Keratinocyte (primary cell): ENCODE measurements around the gene NRBF2.

ENCODE experiments used
- EZH2 ChIP-seq: IDR thresholded peaks from one replicate; pipeline ENCODE4 v1.6.1; 2012; ENCODE audit warnings: inconsistent platforms, mild to moderate bottlenecking, low read length, moderate library complexity
- TF ChIP-seq, protein P1 (sequence below), 3 experiments: IDR thresholded peaks in 1 of 3; conservative IDR thresholded peaks in 1 of 3; optimal IDR thresholded peaks in 1 of 3; 2 replicates in 2 of 3; 3 replicates in 1 of 3; pipeline versions ENCODE3 to v1.5.1; 2011; ENCODE audit warnings: low read length in 3 of 3, mild to moderate bottlenecking in 3 of 3, moderate library complexity in 2 of 3, control low read depth in 1 of 3, inconsistent platforms in 1 of 3; ENCODE audit not compliant: insufficient read depth in 2 of 3; ENCODE audit errors: extremely low read depth in 1 of 3

DNA sequence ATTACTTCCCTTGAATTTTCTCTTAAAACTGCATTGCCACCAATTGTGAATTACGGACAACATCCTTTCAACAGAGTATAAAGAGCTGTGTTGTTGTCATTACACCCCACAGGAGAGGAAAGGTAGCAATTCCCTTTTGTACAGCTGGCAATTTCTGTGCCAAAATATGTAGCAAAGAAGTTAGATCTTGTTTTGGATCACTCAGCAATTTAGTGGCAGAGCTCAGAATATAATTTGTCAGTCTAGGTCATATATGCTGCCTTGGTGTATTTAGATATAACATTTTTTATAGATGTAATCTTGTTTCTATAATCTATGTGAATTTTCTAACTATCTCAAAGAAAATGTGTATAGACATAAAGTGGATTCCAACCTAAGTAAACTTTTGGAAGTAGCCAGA lies 38.8 kb downstream of the NRBF2 start:
- TF ChIP-seq, protein P1, sequence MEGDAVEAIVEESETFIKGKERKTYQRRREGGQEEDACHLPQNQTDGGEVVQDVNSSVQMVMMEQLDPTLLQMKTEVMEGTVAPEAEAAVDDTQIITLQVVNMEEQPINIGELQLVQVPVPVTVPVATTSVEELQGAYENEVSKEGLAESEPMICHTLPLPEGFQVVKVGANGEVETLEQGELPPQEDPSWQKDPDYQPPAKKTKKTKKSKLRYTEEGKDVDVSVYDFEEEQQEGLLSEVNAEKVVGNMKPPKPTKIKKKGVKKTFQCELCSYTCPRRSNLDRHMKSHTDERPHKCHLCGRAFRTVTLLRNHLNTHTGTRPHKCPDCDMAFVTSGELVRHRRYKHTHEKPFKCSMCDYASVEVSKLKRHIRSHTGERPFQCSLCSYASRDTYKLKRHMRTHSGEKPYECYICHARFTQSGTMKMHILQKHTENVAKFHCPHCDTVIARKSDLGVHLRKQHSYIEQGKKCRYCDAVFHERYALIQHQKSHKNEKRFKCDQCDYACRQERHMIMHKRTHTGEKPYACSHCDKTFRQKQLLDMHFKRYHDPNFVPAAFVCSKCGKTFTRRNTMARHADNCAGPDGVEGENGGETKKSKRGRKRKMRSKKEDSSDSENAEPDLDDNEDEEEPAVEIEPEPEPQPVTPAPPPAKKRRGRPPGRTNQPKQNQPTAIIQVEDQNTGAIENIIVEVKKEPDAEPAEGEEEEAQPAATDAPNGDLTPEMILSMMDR (optimal IDR thresholded peaks at IDR 0.05 in 1 of 3, IDR thresholded peaks at IDR 0.05 in 1 of 3, conservative IDR thresholded peaks at IDR 0.05 in 1 of 3; ENCODE audit: extremely low read depth in 1 of 3, insufficient read depth in 2 of 3, low read length in 3 of 3), result no peak
- no peak for TF ChIP-seq EZH2
